AG04450 (cell line): ENCODE results near the gene PRKAG2. TPM values are rescaled to one million over a fixed set of nuclear protein-coding genes. Genes with fewer than 3 reads are reported as not detected.

Source experiments
- CTCF ChIA-PET: fragments of 300-600, 350-600 bp; formaldehyde crosslinking; extraction: SDS; loops from one replicate; lab custom pipeline; 2022; ENCODE audit warnings: antibody characterized with exemption, inconsistent platforms; lab: Charles Lee
- POLR2A ChIA-PET: fragments of 350-600 bp; formaldehyde crosslinking; extraction: SDS; loops from one replicate; lab custom pipeline; 2021; ENCODE audit warnings: antibody characterized with exemption, inconsistent platforms; lab: Yijun Ruan, JAX
- DNase-seq: peaks from one replicate; pipeline ENCODE4 v3.0.0-alpha.2; 2011; ENCODE audit warnings: low read depth, low spot score
- H3K27ac ChIP-seq: one replicate; pipeline ENCODE4 v1.5.1; 2012; ENCODE audit warnings: low read depth, low read length, control low read depth
- H3K27me3 ChIP-seq: one replicate; pipeline ENCODE4 v1.6.0; 2012; ENCODE audit warnings: low read length; ENCODE audit not compliant: control insufficient read depth, insufficient read depth
- H3K4me3 ChIP-seq: 2 replicates; pipeline ENCODE4 v1.5.1; 2011; ENCODE audit warnings: mild to moderate bottlenecking, low read depth, low read length, control low read depth
- H3K9me3 ChIP-seq: 2 replicates; pipeline ENCODE4 v1.5.1; 2012; ENCODE audit warnings: low read length; ENCODE audit not compliant: control insufficient read depth, insufficient read depth
- CTCF ChIP-seq: IDR thresholded peaks from 2 replicates; pipeline ENCODE4 v1.5.1; 2011; ENCODE audit warnings: low read depth, low read length, control low read depth, inconsistent platforms
- polyA plus RNA-seq: library from polyadenylated mRNA; depleted of rRNA; stranded (reverse); fragments of >200 nt; gene quantifications from 2 replicates; pipeline ENCODE4 v1.2.3, GENCODE V29; 2011

Gene PRKAG2
- polyA plus RNA-seq, 1 experiment, result 45.0 TPM

DNA sequence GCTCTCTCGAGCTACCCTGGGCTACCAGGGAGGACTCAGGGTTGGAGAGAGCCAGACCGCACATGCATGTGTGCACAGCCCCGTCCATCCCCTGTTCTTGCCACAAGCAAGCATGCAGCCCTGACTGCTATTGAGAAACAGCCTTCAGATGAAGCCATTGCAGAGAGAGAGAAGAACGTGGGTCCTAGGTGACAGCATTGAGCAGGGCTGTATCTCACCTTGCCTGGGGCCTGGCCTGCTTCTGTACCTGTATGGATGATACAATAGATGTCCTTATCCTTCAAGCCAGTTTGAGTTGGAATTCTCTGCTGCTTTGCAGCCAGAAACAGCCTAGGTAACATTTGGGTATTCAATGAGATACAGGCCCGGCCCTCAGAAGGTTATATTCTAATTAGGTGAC is 229.9 kb downstream of the PRKAG2 start:
- no peak overlapping the region for H3K4me3 ChIP-seq

GRCh38 chr7:151645311-151645710 is 231.6 kb downstream of the PRKAG2 start:
- H3K4me3 ChIP-seq, result no peak overlapping the region
- DNase-seq, result no peak
- POLR2A ChIA-PET, result no interaction called here
- peaks cover 5% of the 10 kb centered on the region for H3K9me3 ChIP-seq
- no peak overlapping the region for H3K27ac ChIP-seq
- no peak for TF ChIP-seq CTCF
- CTCF ChIA-PET, result interaction anchor here (1.1 kb wide), 1 partner anchor 115 kb away, joined by 4 read pairs; no protein-coding TSS in a partner anchor
- no peaks in the 10 kb centered on the region for H3K27me3 ChIP-seq

More for the DNA sequence above, 229.9 kb downstream of the PRKAG2 start:
- POLR2A ChIA-PET, result no interaction called here
- Histone ChIP-seq H3K27me3 (no peaks in the 10 kb centered on the region), H3K27ac (no peak overlapping the region), H3K9me3 (peaks cover 5% of the 10 kb centered on the region)
- CTCF ChIA-PET, result interaction anchor here (0.6 to 0.8 kb wide), 2 partner anchors 15 to 73 kb away, joined by 3 read pairs; no protein-coding TSS in a partner anchor
- no peak for TF ChIP-seq CTCF
- DNase-seq, result no peak

GRCh38 chr7:151644554-151644953 is 232.4 kb downstream of the PRKAG2 start:
- ChIA-PET POLR2A (no interaction called here), CTCF (interaction anchor here (1.1 kb wide), 1 partner anchor 115 kb away, joined by 4 read pairs; no protein-coding TSS in a partner anchor)
- no peak overlapping the region for H3K27ac ChIP-seq
- no peak for DNase-seq
- TF ChIP-seq CTCF, result no peak
- peaks cover 5% of the 10 kb centered on the region for H3K9me3 ChIP-seq
- no peaks in the 10 kb centered on the region for H3K27me3 ChIP-seq
- no peak overlapping the region for H3K4me3 ChIP-seq

DNA sequence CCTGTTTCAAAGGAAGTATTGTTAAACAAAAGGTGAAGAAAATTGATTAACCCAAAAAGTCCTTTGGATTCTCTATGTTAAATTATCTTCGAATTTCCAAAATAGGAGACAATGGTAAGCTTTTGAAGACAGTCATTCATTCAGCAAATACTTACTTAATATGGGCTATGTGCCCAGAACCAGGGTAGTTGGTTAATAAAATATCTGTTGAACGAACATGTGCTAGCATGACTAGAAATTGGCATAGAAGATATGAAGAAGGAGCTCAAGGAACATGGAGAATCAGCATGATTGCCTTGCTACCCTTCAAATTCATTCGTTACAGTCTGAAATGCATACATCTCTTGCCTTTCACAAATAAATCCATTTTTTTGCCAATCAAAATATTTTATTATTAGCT is 234.2 kb downstream of the PRKAG2 start:
- TF ChIP-seq CTCF, result no peak
- POLR2A ChIA-PET, result no interaction called here
- H3K9me3 ChIP-seq, result peaks cover 5% of the 10 kb centered on the region
- no peak for DNase-seq
- H3K27me3 ChIP-seq, result no peaks in the 10 kb centered on the region
- CTCF ChIA-PET, result interaction anchor here (0.6 to 1.6 kb wide), 4 partner anchors 9 to 94 kb away, joined by 3 to 5 read pairs (median 4); no protein-coding TSS in a partner anchor
- no peak overlapping the region for H3K27ac ChIP-seq
- no peak overlapping the region for H3K4me3 ChIP-seq

- H3K9me3 ChIP-seq, result peaks cover 5% of the 10 kb centered on the region
- DNase-seq, result no peak
- no peak for TF ChIP-seq CTCF
- CTCF ChIA-PET, result interaction anchor here (0.7 kb wide), 1 partner anchor 273 kb away, joined by 7 read pairs; no protein-coding TSS in a partner anchor
- H3K4me3 ChIP-seq, result no peak overlapping the region
- no peaks in the 10 kb centered on the region for H3K27me3 ChIP-seq
- POLR2A ChIA-PET, result no interaction called here
- no peak overlapping the region for H3K27ac ChIP-seq
Observed at GRCh38 chr7:151641587-151641986, 235.3 kb downstream of the PRKAG2 start.
